Sigmoid colon (tissue), 7 donors: ENCODE results near the gene INVS. TPM values are rescaled to one million over a fixed set of nuclear protein-coding genes. Genes with fewer than 3 reads are reported as not detected.
"Not testable (repeated sequence)": the region's sequence is repeated elsewhere in the genome, so short reads cannot be mapped to it uniquely, and the experiment has no call there.

Source experiments
- DNase-seq: peaks from one replicate; pipeline ENCODE4 v3.0.0-alpha.2; 2019
- H3K27ac ChIP-seq, 4 donors: fragments of 200-600 bp; sonication (generic); one replicate each; pipeline ENCODE4 v1.5.1; 2016 to 2019; ENCODE audit warnings: mild to moderate bottlenecking in 1 of 4
- H3K27me3 ChIP-seq, 3 donors: fragments of 200-600 bp; sonication (generic); one replicate each; pipeline ENCODE4 v1.5.1; 2019; ENCODE audit warnings: mild to moderate bottlenecking in 1 of 3
- H3K36me3 ChIP-seq, 4 donors: fragments of 200-600 bp; sonication (generic); one replicate each; pipeline ENCODE4 v1.5.1; 2016 to 2019
- H3K4me1 ChIP-seq, 4 donors: fragments of 200-600 bp; sonication (generic); one replicate each; pipeline ENCODE4 v1.5.1; 2017 to 2019
- H3K4me3 ChIP-seq, 4 donors: fragments of 200-600 bp; sonication (generic); one replicate each; pipeline ENCODE4 v1.5.1; 2017 to 2019; ENCODE audit warnings: mild to moderate bottlenecking in 2 of 4, moderate library complexity in 1 of 4
- H3K9me3 ChIP-seq, 4 donors: fragments of 200-600 bp in 3 of 4; sonication (generic) in 3 of 4; one replicate each; pipeline versions ENCODE4 v1.5.1 to v1.6.1; 2013 to 2019
- CTCF ChIP-seq, 4 experiments: fragments of 450-650 bp in 3 of 4; fragments of 200-600 bp in 1 of 4; IDR thresholded peaks; one replicate each; pipeline ENCODE4 v1.5.1; 2016 to 2019; ENCODE audit warnings: antibody characterized with exemption in 4 of 4, mild to moderate bottlenecking in 3 of 4, moderate library complexity in 2 of 4
- EP300 ChIP-seq, 4 donors: sonication (generic); formaldehyde crosslinking; IDR thresholded peaks; one replicate each; pipeline ENCODE4 v1.6.1; 2017; ENCODE audit warnings: antibody characterized with exemption in 4 of 4
- POLR2A ChIP-seq, 2 donors: fragments of 450-650 bp; IDR thresholded peaks; one replicate each; pipeline ENCODE4 v1.6.1; 2016; ENCODE audit warnings: antibody characterized with exemption in 2 of 2, mild to moderate bottlenecking in 2 of 2, moderate library complexity in 2 of 2
- POLR2AphosphoS5 ChIP-seq, 4 donors: sonication (generic); formaldehyde crosslinking; IDR thresholded peaks; one replicate each; pipeline ENCODE4 v1.6.1; 2017; ENCODE audit warnings: antibody characterized with exemption in 4 of 4
- WGBS, 2 donors: extraction: QIAGEN DNeasy Blood & Tissue Kit; methylation state at CpG; one replicate each; pipeline ENCODE4 v1.1.7; 2013; 5-methylcytosine and 5-hydroxymethylcytosine counted together
- intact Hi-C: fragments of 100-400 bp; cut with DNase I; formaldehyde crosslinking; loops from one replicate; pipeline ENCODE4 v1.15.1; 2023
- polyA plus RNA-seq, 3 donors: library from polyadenylated mRNA; stranded (reverse); fragments of 200-250 nt; gene quantifications; one replicate each; pipeline ENCODE4 v1.2.3, GENCODE V29; 2013
- total RNA-seq, 4 donors: library from RNA; depleted of rRNA; stranded (reverse); fragments of >200 nt; gene quantifications; one replicate each; pipeline ENCODE4 v1.1.0, GENCODE V29; 2016
- donor health status: healthy with polysubstance abuse.
- donor health status: Bipolar disorder and iron deficiency.
- donor health status: healthy.

INVS gene
- total and polyA plus RNA-seq, 7 donors = 1.2 to 41.3 (median 27.4) TPM

- no peak overlapping the region for H3K27ac ChIP-seq
- intact Hi-C loops = no loop called here
These were observed 130.1 kb downstream of the INVS start for GRCh38 chr9:100229136-100229535.

DNA sequence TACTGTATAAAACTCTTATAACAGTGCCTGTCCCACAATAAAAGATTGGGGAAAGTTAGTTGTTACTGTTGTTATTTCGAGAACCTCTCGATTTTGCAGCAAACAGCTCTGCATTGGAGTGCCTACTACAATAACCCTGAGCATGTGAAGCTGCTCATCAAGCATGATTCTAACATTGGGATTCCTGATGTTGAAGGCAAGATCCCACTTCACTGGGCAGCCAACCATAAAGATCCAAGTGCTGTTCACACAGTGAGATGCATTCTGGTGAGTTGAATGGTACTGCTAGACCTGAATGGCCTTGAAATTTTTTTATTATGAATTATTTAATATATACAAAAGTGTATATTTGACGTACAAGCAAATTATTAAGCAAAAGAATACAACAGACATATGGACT, 130.5 kb downstream of the INVS start:
- no peak for TF ChIP-seq POLR2A (IDR thresholded peaks at IDR 0.05)
- no peak for TF ChIP-seq POLR2AphosphoS5 (IDR thresholded peaks at IDR 0.05)
- no peak for TF ChIP-seq EP300 (IDR thresholded peaks at IDR 0.05)
- no peak for TF ChIP-seq CTCF (IDR thresholded peaks at IDR 0.05)
- 93 to 96% methylated on average over 3 of the region's 3 CpGs for WGBS, 2 donors
- Histone ChIP-seq H3K9me3 (no peaks in the 10 kb centered on the region), H3K4me1 (no peaks in the 10 kb centered on the region), H3K27me3 (no peaks in the 10 kb centered on the region), H3K4me3 (no peak overlapping the region), H3K27ac (no peak overlapping the region), H3K36me3 (peaks cover 0 to 44% (median 0%) of the 10 kb centered on the region in 4 donors)
- intact Hi-C loops = no loop called here
- no peak for DNase-seq

More at GRCh38 chr9:100229136-100229535, 130.1 kb downstream of the INVS start:
- Histone ChIP-seq H3K4me1 (no peaks in the 10 kb centered on the region), H3K4me3 (no peak overlapping the region), H3K9me3 (no peaks in the 10 kb centered on the region), H3K27me3 (no peaks in the 10 kb centered on the region), H3K36me3 (peaks cover 0 to 44% (median 0%) of the 10 kb centered on the region in 4 donors)
- WGBS, 2 donors = 94 to 96% methylated on average over 2 of the region's 2 CpGs
- TF ChIP-seq EP300 (IDR thresholded peaks at IDR 0.05) = no peak
- no peak for DNase-seq

DNA sequence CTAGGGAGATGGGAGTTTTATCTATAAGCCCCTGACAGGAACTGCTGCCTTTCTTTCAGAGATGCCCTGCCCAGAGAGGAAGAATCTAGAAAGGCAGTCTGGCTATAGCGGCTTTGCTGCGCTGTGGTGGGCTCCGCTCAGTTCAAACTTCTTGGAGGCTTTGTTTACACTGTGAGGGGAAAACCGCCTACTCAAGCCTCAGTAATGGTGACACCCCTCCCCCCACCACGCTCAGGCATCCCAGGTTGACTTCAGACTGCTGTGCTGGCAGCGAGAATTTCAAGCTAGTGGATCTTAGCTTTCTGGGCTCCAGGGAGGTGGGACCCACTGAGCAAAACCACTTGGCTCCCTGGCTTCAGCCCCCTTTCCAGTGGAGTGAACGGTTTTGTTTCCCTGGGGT, 137.9 kb downstream of the INVS start:
- H3K9me3 ChIP-seq, H3K4me3 ChIP-seq, intact Hi-C loops, H3K27ac ChIP-seq, DNase-seq, H3K4me1 ChIP-seq, H3K27me3 ChIP-seq: not testable (repeated sequence)
- H3K36me3 ChIP-seq = peaks cover 0 to 17% (median 0%) of the 10 kb centered on the region in 4 donors
- WGBS, 2 donors = 96 to 99% methylated on average over 7 of the region's 7 CpGs

- WGBS, 2 donors = 84 to 85% methylated on average over 2 of the region's 2 CpGs
- TF ChIP-seq POLR2A (IDR thresholded peaks at IDR 0.05) (no peak), EP300 (IDR thresholded peaks at IDR 0.05) (no peak), CTCF (IDR thresholded peaks at IDR 0.05) (no peak), POLR2AphosphoS5 (IDR thresholded peaks at IDR 0.05) (no peak)
- Histone ChIP-seq H3K4me3 (no peak overlapping the region), H3K36me3 (peaks cover 0 to 41% (median 4%) of the 10 kb centered on the region in 4 donors), H3K9me3 (no peaks in the 10 kb centered on the region), H3K27me3 (no peaks in the 10 kb centered on the region), H3K4me1 (no peaks in the 10 kb centered on the region), H3K27ac (no peak overlapping the region)
- DNase-seq = no peak
- intact Hi-C loops = no loop called here
These were observed 141.5 kb downstream of the INVS start for GRCh38 chr9:100240512-100240911.

DNA sequence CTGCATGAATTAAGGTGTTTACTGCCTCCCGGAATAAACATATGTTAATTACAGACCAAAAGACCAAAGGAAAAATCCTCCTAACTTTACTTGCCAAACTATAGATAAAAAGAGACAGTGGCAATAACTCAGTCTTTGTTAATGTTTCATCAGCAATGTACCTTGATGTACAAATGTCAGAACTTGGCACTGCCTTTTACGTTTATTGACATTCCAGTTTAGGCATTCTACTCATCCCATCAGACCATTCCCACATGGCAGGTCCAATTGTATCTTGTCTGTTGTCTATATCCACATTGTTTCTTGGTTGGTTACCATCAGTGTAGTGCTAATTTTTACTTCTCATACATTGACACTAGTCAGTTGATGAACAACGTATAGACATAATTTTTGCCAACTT, 168.2 kb downstream of the INVS start:
- H3K9me3 ChIP-seq = no peaks in the 10 kb centered on the region
- H3K27ac ChIP-seq = no peak overlapping the region
- DNase-seq = no peak
- intact Hi-C loops = no loop called here
- WGBS, 2 donors = 95 to 97% methylated on average over 3 of the region's 3 CpGs
- no peaks in the 10 kb centered on the region for H3K27me3 ChIP-seq
- H3K4me1 ChIP-seq = no peaks in the 10 kb centered on the region
- no peak for TF ChIP-seq POLR2A (IDR thresholded peaks at IDR 0.05)
- TF ChIP-seq CTCF (IDR thresholded peaks at IDR 0.05) = no peak
- no peak for TF ChIP-seq POLR2AphosphoS5 (IDR thresholded peaks at IDR 0.05)
- no peak for TF ChIP-seq EP300 (IDR thresholded peaks at IDR 0.05)
- H3K4me3 ChIP-seq = no peak overlapping the region
- peaks cover 6 to 42% (median 9%) of the 10 kb centered on the region in 4 donors for H3K36me3 ChIP-seq

DNA sequence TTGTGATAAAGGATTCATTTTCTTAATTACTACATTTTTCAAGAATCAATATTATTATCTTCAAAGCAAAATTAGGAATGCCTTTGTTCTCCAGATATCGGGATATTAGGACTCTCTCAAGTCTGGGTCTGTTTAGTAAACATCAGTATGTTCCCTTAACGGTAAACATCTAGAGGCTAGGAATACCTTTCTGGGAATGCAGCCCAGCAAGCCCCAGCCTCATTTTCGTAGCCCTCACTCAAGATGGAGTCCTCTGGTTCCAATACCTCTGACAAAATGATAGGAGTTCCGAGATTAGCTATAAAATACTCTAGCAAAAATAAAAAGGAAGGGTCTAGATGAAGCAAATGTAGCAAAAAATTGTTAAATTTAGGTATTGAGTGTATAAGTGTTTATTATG, 169.2 kb downstream of the INVS start:
- no peaks in the 10 kb centered on the region for H3K9me3 ChIP-seq
- H3K27me3 ChIP-seq = no peaks in the 10 kb centered on the region
- TF ChIP-seq POLR2A (IDR thresholded peaks at IDR 0.05) = no peak
- no peak for TF ChIP-seq CTCF (IDR thresholded peaks at IDR 0.05)
- TF ChIP-seq EP300 (IDR thresholded peaks at IDR 0.05) = no peak
- no peak for TF ChIP-seq POLR2AphosphoS5 (IDR thresholded peaks at IDR 0.05)
- intact Hi-C loops = no loop called here
- no peak overlapping the region for H3K4me3 ChIP-seq
- peaks cover 6 to 45% (median 12%) of the 10 kb centered on the region in 4 donors for H3K36me3 ChIP-seq
- no peak overlapping the region for H3K27ac ChIP-seq
- no peaks in the 10 kb centered on the region for H3K4me1 ChIP-seq
- no peak for DNase-seq
- WGBS, 2 donors = 95 to 96% methylated on average over 4 of the region's 4 CpGs
